ENCODE data around the gene COL15A1. TPM values are rescaled to one million over a fixed set of nuclear protein-coding genes. Genes with fewer than 3 reads are reported as not detected.

The COL15A1 gene
- total and polyA plus RNA-seq, 5 donors from 2014 or later = 0.03 to 0.10 (median 0.06) TPM; not detected in 2

DNA sequence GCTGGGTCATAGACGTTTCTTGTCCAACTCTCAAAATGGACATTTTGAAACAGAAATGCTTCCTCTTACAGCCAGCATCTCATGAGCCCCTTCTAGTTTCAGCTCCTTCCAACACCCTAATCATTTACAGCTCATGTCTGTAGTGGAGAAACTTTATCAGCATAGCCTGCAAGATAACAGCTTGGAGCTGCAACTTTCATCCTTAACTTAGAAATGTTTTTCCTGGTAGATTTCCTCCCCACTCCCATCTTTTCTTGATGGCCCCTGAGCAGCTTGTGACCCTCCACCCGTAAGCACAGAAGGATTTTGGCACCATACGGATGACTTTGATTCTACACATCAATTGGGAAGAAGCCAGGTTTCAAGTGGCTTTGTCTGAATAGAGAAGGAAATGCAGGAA, 107.7 kb downstream of the COL15A1 start:
- Mint-ChIP-seq H3K4me1 (peaks cover 6 to 71% (median 38%) of the 10 kb centered on the region in 4 donors), H3K4me3 (no peak overlapping the region), H3K36me3 (no peaks in the 10 kb centered on the region), H3K27me3 (no peaks in the 10 kb centered on the region), H3K9me3 (no peaks in the 10 kb centered on the region), H3K27ac (no peak overlapping the region)
- ATAC-seq (ENCODE audit: low read depth in 2 of 2) (no peak), DNase-seq (no peak)
- no peaks in the 10 kb centered on the region for H3K27me3 ChIP-seq (ENCODE audit: control insufficient read depth, insufficient read depth, low read length)
- H3K4me1 ChIP-seq (ENCODE audit: control insufficient read depth, insufficient read depth, low read length, poor library complexity, severe bottlenecking) = peaks cover 18% of the 10 kb centered on the region
- no peak overlapping the region for H3K27ac ChIP-seq (ENCODE audit: insufficient read depth, low read length, poor library complexity, severe bottlenecking)
- H3K4me3 ChIP-seq (ENCODE audit: low read depth, low read length) = no peak overlapping the region
- H3K9me3 ChIP-seq (ENCODE audit: control insufficient read depth in 2 of 2, low read length in 2 of 2) = no peaks in the 10 kb centered on the region
- H3K36me3 ChIP-seq (ENCODE audit: control insufficient read depth, insufficient read depth, low read length) = no peaks in the 10 kb centered on the region

DNA sequence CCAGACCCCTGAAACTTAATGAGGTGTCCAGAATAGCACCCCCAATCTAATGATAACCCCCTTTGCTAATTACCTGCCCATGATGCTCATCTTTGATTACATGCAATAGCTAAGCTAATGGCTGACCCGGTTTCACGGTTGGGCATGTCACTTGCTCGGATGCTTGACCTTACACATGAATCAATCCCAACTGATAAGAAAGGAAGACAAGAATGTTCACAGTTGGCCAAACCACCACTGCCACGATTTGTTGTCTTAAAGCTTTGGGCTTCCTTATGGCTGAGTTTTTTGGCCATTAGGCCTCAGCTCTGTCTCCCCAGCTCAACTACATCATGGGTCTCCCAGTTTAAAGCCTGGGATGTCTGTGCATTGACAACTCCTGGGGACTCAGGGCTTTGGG, 108.1 kb downstream of the COL15A1 start:
- Mint-ChIP-seq H3K9me3 (no peaks in the 10 kb centered on the region), H3K4me3 (no peak overlapping the region), H3K27ac (no peak overlapping the region), H3K27me3 (no peaks in the 10 kb centered on the region), H3K4me1 (peaks cover 10 to 75% (median 42%) of the 10 kb centered on the region in 4 donors), H3K36me3 (no peaks in the 10 kb centered on the region)
- DNase-seq (no peak), ATAC-seq (ENCODE audit: low read depth in 2 of 2) (no peak)
- Histone ChIP-seq H3K4me1 (ENCODE audit: control insufficient read depth, insufficient read depth, low read length, poor library complexity, severe bottlenecking) (peaks cover 22% of the 10 kb centered on the region), H3K27me3 (ENCODE audit: control insufficient read depth, insufficient read depth, low read length) (no peaks in the 10 kb centered on the region), H3K9me3 (ENCODE audit: control insufficient read depth in 2 of 2, low read length in 2 of 2) (no peaks in the 10 kb centered on the region), H3K4me3 (ENCODE audit: low read depth, low read length) (no peak overlapping the region), H3K36me3 (ENCODE audit: control insufficient read depth, insufficient read depth, low read length) (no peaks in the 10 kb centered on the region), H3K27ac (ENCODE audit: insufficient read depth, low read length, poor library complexity, severe bottlenecking) (no peak overlapping the region)

DNA sequence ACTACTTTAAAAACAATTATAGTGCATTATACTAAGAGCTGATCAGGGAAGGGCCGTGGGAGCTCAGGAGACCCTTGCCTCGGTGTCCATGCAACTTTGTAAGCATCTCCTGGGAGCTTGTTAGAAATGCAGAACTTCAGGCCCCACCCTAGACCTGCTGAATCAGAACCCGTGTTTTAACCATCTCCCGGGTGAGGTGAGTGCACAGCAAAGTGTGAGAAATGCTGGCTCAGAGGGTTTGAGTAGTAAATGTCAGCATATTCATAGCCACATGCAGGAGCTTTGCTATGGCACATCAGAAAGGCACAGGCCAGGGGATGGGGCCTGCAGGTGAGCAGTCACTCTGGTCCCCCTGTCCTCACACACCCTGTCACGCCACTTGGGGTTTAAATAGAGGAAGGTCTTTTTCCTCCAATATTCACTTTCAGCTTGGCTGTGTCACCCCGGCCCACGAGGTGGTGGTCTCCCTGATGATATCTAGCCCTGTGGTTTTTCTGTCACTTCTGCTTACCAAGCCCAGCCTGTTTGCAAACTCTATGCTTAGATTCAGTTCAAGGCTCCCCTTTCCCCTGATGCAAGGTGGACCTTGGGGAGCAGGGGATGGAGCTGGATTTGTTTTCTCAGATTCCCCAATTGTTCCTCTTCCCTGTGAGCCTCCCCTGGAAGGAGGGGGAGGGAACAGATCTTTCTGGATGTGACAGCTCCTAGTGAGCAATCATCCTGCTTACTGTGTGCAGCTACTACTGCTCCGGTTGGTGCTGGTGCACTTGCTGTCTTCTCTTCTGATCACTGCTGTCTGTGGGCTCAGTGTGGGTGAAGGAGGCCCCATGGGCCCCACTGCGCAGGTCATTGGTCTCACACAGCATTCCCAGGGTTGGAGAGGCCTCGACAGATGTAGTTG, 109.4 kb downstream of the COL15A1 start:
- Histone ChIP-seq H3K27ac (ENCODE audit: insufficient read depth, low read length, poor library complexity, severe bottlenecking) (no peak overlapping the region), H3K4me3 (ENCODE audit: low read depth, low read length) (no peak overlapping the region), H3K36me3 (ENCODE audit: control insufficient read depth, insufficient read depth, low read length) (no peaks in the 10 kb centered on the region), H3K27me3 (ENCODE audit: control insufficient read depth, insufficient read depth, low read length) (no peaks in the 10 kb centered on the region), H3K9me3 (ENCODE audit: control insufficient read depth in 2 of 2, low read length in 2 of 2) (no peaks in the 10 kb centered on the region), H3K4me1 (ENCODE audit: control insufficient read depth, insufficient read depth, low read length, poor library complexity, severe bottlenecking) (peaks cover 35% of the 10 kb centered on the region)
- peak in 1 of 3 donors; percentile 29 for DNase-seq
- H3K36me3 Mint-ChIP-seq = no peaks in the 10 kb centered on the region
- H3K4me1 Mint-ChIP-seq = peaks cover 22 to 82% (median 54%) of the 10 kb centered on the region in 4 donors
- H3K9me3 Mint-ChIP-seq = no peaks in the 10 kb centered on the region
- ATAC-seq (ENCODE audit: low read depth in 2 of 2) = no peak
- peak overlapping the region in 2 of 3 donors; percentile 74 to 76 for H3K27ac Mint-ChIP-seq
- H3K4me3 Mint-ChIP-seq = peak overlapping the region in 1 of 4 donors; percentile 43
- H3K27me3 Mint-ChIP-seq = no peaks in the 10 kb centered on the region

DNA sequence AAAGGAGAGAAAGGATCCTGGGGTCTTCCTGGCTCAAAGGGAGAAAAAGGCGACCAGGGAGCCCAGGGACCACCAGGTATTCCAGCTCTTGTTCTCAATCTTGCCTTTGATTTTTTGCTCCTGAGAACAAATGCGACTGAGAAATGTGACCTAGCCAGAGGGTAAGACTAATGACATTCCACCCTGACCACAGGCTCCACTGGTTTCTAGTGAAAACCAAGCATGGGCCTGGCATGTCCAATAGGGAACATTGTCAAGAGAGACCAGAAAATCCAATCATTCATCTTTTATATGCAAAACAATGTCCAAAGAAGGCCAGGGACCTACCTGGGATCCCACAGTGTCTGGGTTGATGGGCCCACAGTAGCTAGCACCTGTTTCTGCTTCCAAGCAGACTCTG, 110.9 kb downstream of the COL15A1 start:
- H3K4me1 ChIP-seq (ENCODE audit: control insufficient read depth, insufficient read depth, low read length, poor library complexity, severe bottlenecking) = peaks cover 50% of the 10 kb centered on the region
- no peak overlapping the region for H3K4me3 Mint-ChIP-seq
- ATAC-seq (ENCODE audit: low read depth in 2 of 2) (no peak), DNase-seq (no peak)
- H3K27ac ChIP-seq (ENCODE audit: insufficient read depth, low read length, poor library complexity, severe bottlenecking) = no peak overlapping the region
- peaks cover 30 to 88% (median 61%) of the 10 kb centered on the region in 4 donors for H3K4me1 Mint-ChIP-seq
- H3K36me3 ChIP-seq (ENCODE audit: control insufficient read depth, insufficient read depth, low read length) = no peaks in the 10 kb centered on the region
- H3K9me3 Mint-ChIP-seq = no peaks in the 10 kb centered on the region
- H3K27me3 Mint-ChIP-seq = no peaks in the 10 kb centered on the region
- H3K4me3 ChIP-seq (ENCODE audit: low read depth, low read length) = no peak overlapping the region
- no peaks in the 10 kb centered on the region for H3K36me3 Mint-ChIP-seq
- no peaks in the 10 kb centered on the region for H3K9me3 ChIP-seq (ENCODE audit: control insufficient read depth in 2 of 2, low read length in 2 of 2)
- no peaks in the 10 kb centered on the region for H3K27me3 ChIP-seq (ENCODE audit: control insufficient read depth, insufficient read depth, low read length)
- no peak overlapping the region for H3K27ac Mint-ChIP-seq

DNA sequence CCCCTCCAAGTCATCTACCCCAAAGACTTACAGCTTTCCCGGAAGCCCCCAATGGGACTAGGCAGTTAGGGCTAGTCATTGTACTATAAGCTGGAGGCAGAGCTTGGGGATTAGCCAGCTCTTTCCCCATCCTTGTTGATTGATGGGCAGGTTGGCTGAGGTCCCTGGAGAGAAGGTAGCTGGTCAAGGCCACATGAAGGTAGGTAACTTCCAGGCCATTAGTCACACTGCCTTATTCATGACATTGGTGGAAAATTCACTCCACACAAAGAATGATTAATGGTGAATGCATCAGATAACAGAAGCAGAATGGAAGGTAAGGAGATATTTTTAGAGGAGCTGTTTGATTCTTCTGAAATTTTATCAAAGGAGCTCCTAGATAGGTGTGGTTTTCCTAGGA, 111.7 kb downstream of the COL15A1 start:
- Mint-ChIP-seq H3K27ac (peak overlapping the region in 2 of 3 donors; percentile 20 to 48), H3K36me3 (no peaks in the 10 kb centered on the region), H3K4me3 (peak overlapping the region in 1 of 4 donors; percentile 49), H3K27me3 (no peaks in the 10 kb centered on the region), H3K9me3 (no peaks in the 10 kb centered on the region), H3K4me1 (peaks cover 33 to 86% (median 61%) of the 10 kb centered on the region in 4 donors)
- Histone ChIP-seq H3K27ac (ENCODE audit: insufficient read depth, low read length, poor library complexity, severe bottlenecking) (no peak overlapping the region), H3K9me3 (ENCODE audit: control insufficient read depth in 2 of 2, low read length in 2 of 2) (no peaks in the 10 kb centered on the region), H3K27me3 (ENCODE audit: control insufficient read depth, insufficient read depth, low read length) (no peaks in the 10 kb centered on the region), H3K4me3 (ENCODE audit: low read depth, low read length) (no peak overlapping the region), H3K36me3 (ENCODE audit: control insufficient read depth, insufficient read depth, low read length) (no peaks in the 10 kb centered on the region), H3K4me1 (ENCODE audit: control insufficient read depth, insufficient read depth, low read length, poor library complexity, severe bottlenecking) (peaks cover 57% of the 10 kb centered on the region)
- no peak for DNase-seq
- no peak for ATAC-seq (ENCODE audit: low read depth in 2 of 2)

DNA sequence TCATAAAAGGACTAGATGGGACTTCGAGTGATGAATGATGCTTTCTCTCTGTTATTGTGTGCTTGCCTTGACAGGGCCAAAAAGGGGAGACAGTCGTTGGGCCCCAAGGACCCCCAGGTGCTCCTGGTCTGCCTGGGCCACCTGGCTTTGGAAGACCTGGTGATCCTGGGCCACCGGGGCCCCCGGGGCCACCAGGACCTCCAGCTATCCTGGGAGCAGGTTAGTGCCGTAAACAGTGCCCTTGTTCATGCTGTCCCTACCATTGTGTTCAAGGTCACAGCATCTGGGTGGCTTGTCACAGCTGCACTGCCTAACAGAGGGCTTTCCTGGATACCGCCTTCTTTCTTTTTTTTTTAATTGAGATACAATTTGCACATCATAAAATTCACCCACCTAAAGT, 112.5 kb downstream of the COL15A1 start:
- peak overlapping the region in 2 of 4 donors; percentile 25 to 91 for H3K4me3 Mint-ChIP-seq
- H3K4me1 Mint-ChIP-seq = peaks cover 33 to 85% (median 67%) of the 10 kb centered on the region in 4 donors
- H3K27ac Mint-ChIP-seq = no peak overlapping the region
- H3K27me3 Mint-ChIP-seq = no peaks in the 10 kb centered on the region
- ATAC-seq (ENCODE audit: low read depth in 2 of 2) (no peak), DNase-seq (no peak)
- Histone ChIP-seq H3K9me3 (ENCODE audit: control insufficient read depth in 2 of 2, low read length in 2 of 2) (no peaks in the 10 kb centered on the region), H3K4me3 (ENCODE audit: low read depth, low read length) (no peak overlapping the region), H3K4me1 (ENCODE audit: control insufficient read depth, insufficient read depth, low read length, poor library complexity, severe bottlenecking) (peaks cover 57% of the 10 kb centered on the region), H3K36me3 (ENCODE audit: control insufficient read depth, insufficient read depth, low read length) (no peaks in the 10 kb centered on the region), H3K27me3 (ENCODE audit: control insufficient read depth, insufficient read depth, low read length) (no peaks in the 10 kb centered on the region), H3K27ac (ENCODE audit: insufficient read depth, low read length, poor library complexity, severe bottlenecking) (no peak overlapping the region)
- H3K36me3 Mint-ChIP-seq = no peaks in the 10 kb centered on the region
- H3K9me3 Mint-ChIP-seq = peaks cover 0 to 2% (median 0%) of the 10 kb centered on the region in 7 donors

DNA sequence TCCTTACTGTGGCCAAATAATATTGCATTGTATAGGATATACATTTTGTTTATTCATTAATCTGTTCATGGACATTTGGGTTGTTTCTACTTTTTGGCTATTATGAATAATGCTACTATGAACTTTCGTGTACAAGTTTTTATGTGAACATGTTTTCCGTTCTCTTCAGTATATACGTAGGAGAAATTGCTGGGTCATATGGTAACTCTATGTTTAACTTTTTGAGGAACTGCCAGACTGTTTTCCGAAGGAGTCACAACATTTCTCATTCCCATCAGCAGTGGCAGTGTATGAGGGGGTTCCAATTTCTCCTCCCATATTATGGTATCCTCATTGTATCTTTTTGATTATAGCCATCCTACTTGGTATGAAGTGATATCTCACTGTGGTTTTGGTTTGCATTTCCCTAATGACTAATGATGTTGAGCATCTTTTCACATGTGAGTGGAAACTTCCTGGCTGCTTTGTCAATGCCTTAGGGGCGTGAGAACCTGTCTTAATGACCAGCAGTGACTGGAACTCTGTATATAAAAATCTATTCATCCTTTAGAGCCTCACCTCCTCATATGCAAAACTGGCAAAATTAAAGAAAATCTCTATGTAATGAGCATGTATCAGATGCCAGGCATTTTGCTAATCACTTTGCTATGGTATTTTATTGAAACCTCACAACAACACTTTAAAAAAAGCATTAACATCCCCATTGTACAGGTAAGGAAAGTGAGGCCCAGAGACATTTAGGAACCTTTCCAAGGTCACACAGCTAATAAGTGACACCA, 113.4 kb downstream of the COL15A1 start:
- Mint-ChIP-seq H3K27me3 (no peaks in the 10 kb centered on the region), H3K4me1 (peaks cover 33 to 89% (median 71%) of the 10 kb centered on the region in 4 donors), H3K27ac (peak overlapping the region; percentile 79 to 86 (median 83)), H3K36me3 (no peaks in the 10 kb centered on the region), H3K9me3 (peaks cover 0 to 2% (median 0%) of the 10 kb centered on the region in 7 donors), H3K4me3 (peak overlapping the region; percentile 83 to 92 (median 91))
- DNase-seq (peak in 1 of 3 donors; percentile 63), ATAC-seq (ENCODE audit: low read depth in 2 of 2) (peak; percentile 22 to 23)
- Histone ChIP-seq H3K4me1 (ENCODE audit: control insufficient read depth, insufficient read depth, low read length, poor library complexity, severe bottlenecking) (peaks cover 57% of the 10 kb centered on the region), H3K27ac (ENCODE audit: insufficient read depth, low read length, poor library complexity, severe bottlenecking) (no peak overlapping the region), H3K27me3 (ENCODE audit: control insufficient read depth, insufficient read depth, low read length) (no peaks in the 10 kb centered on the region), H3K9me3 (ENCODE audit: control insufficient read depth in 2 of 2, low read length in 2 of 2) (no peaks in the 10 kb centered on the region), H3K36me3 (ENCODE audit: control insufficient read depth, insufficient read depth, low read length) (no peaks in the 10 kb centered on the region), H3K4me3 (ENCODE audit: low read depth, low read length) (peak overlapping the region; percentile 87)

All from CD4-positive, CD25-positive, alpha-beta regulatory T cell (primary cell).